Raji (cell line): Measurements from ENCODE around the gene MYOCOS.

Source experiments
- POLR2A ChIP-seq: IDR thresholded peaks from 2 replicates; pipeline ENCODE4 v1.6.1; 2011; ENCODE audit warnings: low read depth, low read length, control low read depth; ENCODE audit not compliant: insufficient read depth

MYOCOS gene

GRCh38 chr1:171622152-171622462 lies at the start of gene MYOCOS:
Gene MYOCOS, plus strand, starts transcription at chr1:171622243. Its CDS starts 1,641 bp downstream, at chr1:171623884.
- TF ChIP-seq POLR2A = no peak

- no peak for TF ChIP-seq POLR2A
Observed at GRCh38 chr1:171576144-171576543, 45.9 kb upstream of the MYOCOS start.

GRCh38 chr1:171581226-171581625 lies 40.8 kb upstream of the MYOCOS start:
- no peak for TF ChIP-seq POLR2A

GRCh38 chr1:171581766-171582165 lies 40.3 kb upstream of the MYOCOS start:
- TF ChIP-seq POLR2A = no peak

- no peak for TF ChIP-seq POLR2A
Observed at GRCh38 chr1:171582589-171582988, 39.5 kb upstream of the MYOCOS start.

GRCh38 chr1:171583591-171584201 lies 38.3 kb upstream of the MYOCOS start:
- no peak for TF ChIP-seq POLR2A

GRCh38 chr1:171585715-171586114 lies 36.3 kb upstream of the MYOCOS start:
- TF ChIP-seq POLR2A = no peak

- TF ChIP-seq POLR2A = no peak
Observed at GRCh38 chr1:171588230-171588629, 33.8 kb upstream of the MYOCOS start.

- no peak for TF ChIP-seq POLR2A
Observed at GRCh38 chr1:171590022-171590421, 32.0 kb upstream of the MYOCOS start.

- no peak for TF ChIP-seq POLR2A
Observed at GRCh38 chr1:171595324-171595723, 26.7 kb upstream of the MYOCOS start.

- no peak for TF ChIP-seq POLR2A
Observed at GRCh38 chr1:171596119-171596518, 25.9 kb upstream of the MYOCOS start.

GRCh38 chr1:171596705-171597104 lies 25.3 kb upstream of the MYOCOS start:
- no peak for TF ChIP-seq POLR2A

GRCh38 chr1:171597203-171597602 lies 24.8 kb upstream of the MYOCOS start:
- TF ChIP-seq POLR2A = no peak

- no peak for TF ChIP-seq POLR2A
Observed at GRCh38 chr1:171600862-171601261, 21.2 kb upstream of the MYOCOS start.

GRCh38 chr1:171606402-171606941 lies 15.6 kb upstream of the MYOCOS start:
- TF ChIP-seq POLR2A = no peak

- TF ChIP-seq POLR2A = no peak
Observed at GRCh38 chr1:171610385-171610784, 11.7 kb upstream of the MYOCOS start.

- TF ChIP-seq POLR2A = no peak
Observed at GRCh38 chr1:171611306-171611705, 10.7 kb upstream of the MYOCOS start.
